ENCODE results near the gene PLEKHG7. TPM values are rescaled to one million over a fixed set of nuclear protein-coding genes. Genes with fewer than 3 reads are reported as not detected.
A peak's percentile ranks its signal among the peaks of the same experiment; 100 is the strongest.

PLEKHG7 gene
- total and polyA plus RNA-seq, 10 of the 15 experiments (the other 5 are each of a cell fraction or from before 2014, with no cell fraction given), result 0.16 to 1.3 (median 0.65) TPM; not detected in 1

DNA sequence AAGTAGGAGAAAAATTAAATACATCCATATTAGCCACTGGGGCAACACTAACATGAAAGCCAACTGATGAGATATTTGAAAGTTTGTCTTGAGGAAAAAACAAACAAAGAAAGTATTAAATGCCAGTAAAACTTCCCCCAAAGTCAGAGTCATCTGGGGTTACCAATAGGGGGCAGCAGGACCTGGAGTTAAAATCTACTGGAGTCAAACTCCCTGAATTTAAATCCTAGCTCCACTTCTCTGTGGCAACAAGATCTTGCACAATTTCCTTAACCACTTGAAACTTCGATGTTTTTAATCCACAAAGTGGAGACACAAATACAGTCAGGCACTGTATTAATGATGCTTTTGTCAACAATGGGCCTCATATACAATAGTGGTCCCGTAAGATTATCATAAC, 14.4 kb downstream of the PLEKHG7 start:
- no peak for FAIRE-seq
- Histone ChIP-seq H3K79me2 (ENCODE audit: control insufficient read depth, insufficient read depth, low read length) (no peaks in the 10 kb centered on the region), H3K4me1 (ENCODE audit: control insufficient read depth, insufficient read depth, low read length) (no peaks in the 10 kb centered on the region), H3K4me2 (ENCODE audit: control insufficient read depth, insufficient read depth) (no peak overlapping the region), H3K27ac (ENCODE audit: control insufficient read depth, insufficient read depth) (no peak overlapping the region), H4K20me1 (ENCODE audit: control insufficient read depth, insufficient read depth) (no peaks in the 10 kb centered on the region), H3K27me3 (replicated peaks in 1 of 2; ENCODE audit: control insufficient read depth in 2 of 2, insufficient read depth in 2 of 2, low read length in 1 of 2) (no peaks in the 10 kb centered on the region), H3K9me3 (replicated peaks; ENCODE audit: control insufficient read depth, insufficient read depth, low read length) (no peaks in the 10 kb centered on the region; the same call in 2 of the 3 replicates), H3K9ac (ENCODE audit: control insufficient read depth, insufficient read depth, low read length) (no peak overlapping the region), H3K36me3 (ENCODE audit: control insufficient read depth in 2 of 2, insufficient read depth in 2 of 2, low read length in 1 of 2) (no peaks in the 10 kb centered on the region), H3K4me3 (no peak overlapping the region), H2AFZ (ENCODE audit: control insufficient read depth, low read depth, low read length) (no peak overlapping the region)
- in situ Hi-C loops (cut with MboI), result no loop called here
- WGBS (ENCODE audit: insufficient coverage, insufficient replicate concordance, low lambda C conversion rate, missing lambda C conversion rate), result 50% methylated on average over 2 of the region's 2 CpGs
- DNase-seq (ENCODE audit: low read depth, low spot score), result no peak
- TF ChIP-seq KAT2A (conservative IDR thresholded peaks at IDR 0.05; ENCODE audit: control insufficient read depth, low read depth, low read length) (no peak), RAD21 (IDR thresholded peaks at IDR 0.05; ENCODE audit: insufficient read depth, low read depth, low read length) (peak; percentile 37; the same call in 1 of the 2 replicates)
- TF ChIP-seq, protein P1, sequence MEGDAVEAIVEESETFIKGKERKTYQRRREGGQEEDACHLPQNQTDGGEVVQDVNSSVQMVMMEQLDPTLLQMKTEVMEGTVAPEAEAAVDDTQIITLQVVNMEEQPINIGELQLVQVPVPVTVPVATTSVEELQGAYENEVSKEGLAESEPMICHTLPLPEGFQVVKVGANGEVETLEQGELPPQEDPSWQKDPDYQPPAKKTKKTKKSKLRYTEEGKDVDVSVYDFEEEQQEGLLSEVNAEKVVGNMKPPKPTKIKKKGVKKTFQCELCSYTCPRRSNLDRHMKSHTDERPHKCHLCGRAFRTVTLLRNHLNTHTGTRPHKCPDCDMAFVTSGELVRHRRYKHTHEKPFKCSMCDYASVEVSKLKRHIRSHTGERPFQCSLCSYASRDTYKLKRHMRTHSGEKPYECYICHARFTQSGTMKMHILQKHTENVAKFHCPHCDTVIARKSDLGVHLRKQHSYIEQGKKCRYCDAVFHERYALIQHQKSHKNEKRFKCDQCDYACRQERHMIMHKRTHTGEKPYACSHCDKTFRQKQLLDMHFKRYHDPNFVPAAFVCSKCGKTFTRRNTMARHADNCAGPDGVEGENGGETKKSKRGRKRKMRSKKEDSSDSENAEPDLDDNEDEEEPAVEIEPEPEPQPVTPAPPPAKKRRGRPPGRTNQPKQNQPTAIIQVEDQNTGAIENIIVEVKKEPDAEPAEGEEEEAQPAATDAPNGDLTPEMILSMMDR (IDR thresholded peaks at IDR 0.05 in 2 of 3, conservative IDR thresholded peaks at IDR 0.05 in 1 of 3; ENCODE audit: control insufficient read depth in 2 of 3, extremely low read depth in 1 of 3, insufficient read depth in 1 of 3, low read depth in 3 of 3, low read length in 3 of 3), result peak in 2 of 3 experiments; percentile 19 to 28; a peak in 3 of 6 replicates
- BruUV-seq (replicated peaks), result no TSS peak
- no peak for ATAC-seq
- ChIA-PET SMC1A (ENCODE audit: uncharacterized antibody, unreplicated experiment) (interaction anchor here (1.1 to 1.5 kb wide), 4 partner anchors 53 to 702 kb away, joined by 3 to 5 read pairs (median 3); no protein-coding TSS in a partner anchor), RAD21 (ENCODE audit: unreplicated experiment) (interaction anchor here (1.5 kb wide), 1 partner anchor 14 kb away, joined by 3 read pairs; the partner anchor contains the start of gene PLEKHG7), CTCF (interaction anchor here (0.7 to 2.3 kb wide), 10 partner anchors 10 to 1384 kb away, joined by 3 to 6 read pairs (median 4); no protein-coding TSS in a partner anchor), POLR2A (interaction anchor here (0.5 kb wide), 1 partner anchor 36 kb away, joined by 3 read pairs; no protein-coding TSS in a partner anchor)
- intact Hi-C loops (cut with micrococcal nuclease; ENCODE audit: unreplicated experiment), result no loop called here
